Neuronal stem cell (in vitro differentiated cells): ENCODE results near the gene SFXN5.
"Not testable (repeated sequence)": the region's sequence is repeated elsewhere in the genome, so short reads cannot be mapped to it uniquely, and the experiment has no call there.

Source experiments
- DNase-seq: peaks from one replicate; pipeline ENCODE4 v3.0.0-alpha.2; 2013; ENCODE audit warnings: low spot score
- H2AFZ ChIP-seq: one replicate; pipeline ENCODE4 v1.6.1; 2013; ENCODE audit warnings: mild to moderate bottlenecking, low read length, inconsistent platforms
- H2AK5ac ChIP-seq: 2 replicates; pipeline ENCODE4 v1.6.1; 2013; ENCODE audit warnings: low read depth, mild to moderate bottlenecking, inconsistent platforms, low read length, moderate library complexity, mixed read lengths
- H2BK120ac ChIP-seq: 2 replicates; pipeline ENCODE4 v1.6.1; 2013; ENCODE audit warnings: low read depth, mild to moderate bottlenecking, inconsistent platforms, low read length, moderate library complexity, mixed read lengths
- H2BK12ac ChIP-seq: one replicate; pipeline ENCODE4 v1.6.1; 2013; ENCODE audit warnings: low read length, inconsistent platforms
- H2BK15ac ChIP-seq: 2 replicates; pipeline ENCODE4 v1.6.1; 2013; ENCODE audit warnings: mild to moderate bottlenecking, low read length, inconsistent platforms, mixed read lengths
- H2BK5ac ChIP-seq: one replicate; pipeline ENCODE4 v1.6.1; 2013; ENCODE audit warnings: inconsistent platforms, mild to moderate bottlenecking, low read length, moderate library complexity
- H3K14ac ChIP-seq: one replicate; pipeline ENCODE4 v1.6.1; 2013; ENCODE audit warnings: low read length, inconsistent platforms
- H3K18ac ChIP-seq: 2 replicates; pipeline ENCODE4 v1.6.1; 2013; ENCODE audit warnings: low read length, inconsistent platforms
- H3K23ac ChIP-seq: 2 replicates; pipeline ENCODE4 v1.6.1; 2013; ENCODE audit warnings: low read depth, mild to moderate bottlenecking, mixed read lengths, low read length, inconsistent platforms; ENCODE audit not compliant: poor library complexity
- H3K27ac ChIP-seq: replicated peaks from 3 replicates; pipeline ENCODE4 v1.5.1; 2013; ENCODE audit warnings: low read length, inconsistent platforms
- H3K27me3 ChIP-seq, 3 experiments: 2 replicates each; pipeline ENCODE4 v1.6.1; 2013; ENCODE audit warnings: low read length in 3 of 3, mild to moderate bottlenecking in 2 of 3, inconsistent platforms in 1 of 3, low read depth in 1 of 3, mixed read lengths in 1 of 3, moderate library complexity in 1 of 3; ENCODE audit not compliant: control insufficient read depth in 3 of 3, insufficient read depth in 3 of 3
- H3K36me3 ChIP-seq, 2 donors: replicated peaks in 1 of 2; 2 replicates each; pipeline ENCODE4 v1.6.1; 2013; ENCODE audit warnings: low read length in 2 of 2; ENCODE audit not compliant: control insufficient read depth in 2 of 2, insufficient read depth in 2 of 2
- H3K4ac ChIP-seq: 2 replicates; pipeline ENCODE4 v1.6.1; 2013; ENCODE audit warnings: inconsistent platforms, mild to moderate bottlenecking, low read length, moderate library complexity
- H3K4me1 ChIP-seq, 2 donors: 1 replicate in 1 of 2; 2 replicates in 1 of 2; pipeline ENCODE4 v1.6.1; 2013; ENCODE audit warnings: low read length in 2 of 2, low read depth in 1 of 2; ENCODE audit not compliant: control insufficient read depth in 2 of 2, insufficient read depth in 1 of 2
- H3K4me2 ChIP-seq: one replicate; pipeline ENCODE4 v1.6.1; 2013; ENCODE audit warnings: mild to moderate bottlenecking, low read length, inconsistent platforms; ENCODE audit not compliant: insufficient read depth, poor library complexity, severe bottlenecking
- H3K4me3 ChIP-seq, 2 donors: 2 replicates each; pipeline ENCODE4 v1.5.1; 2013; ENCODE audit warnings: low read length in 2 of 2, mild to moderate bottlenecking in 2 of 2, inconsistent platforms in 1 of 2, moderate library complexity in 1 of 2
- H3K79me1 ChIP-seq: one replicate; pipeline ENCODE4 v1.6.1; 2013; ENCODE audit warnings: low read depth, mild to moderate bottlenecking, inconsistent platforms, low read length, moderate library complexity
- H3K9ac ChIP-seq: one replicate; pipeline ENCODE4 v1.6.1; 2013; ENCODE audit warnings: mild to moderate bottlenecking, low read depth, low read length, inconsistent platforms; ENCODE audit not compliant: poor library complexity
- H3K9me3 ChIP-seq, 2 donors: replicated peaks in 1 of 2; 2 replicates each; pipeline versions ENCODE3 to v1.6.1; 2013; ENCODE audit warnings: low read length in 2 of 2, mild to moderate bottlenecking in 2 of 2, inconsistent platforms in 1 of 2, low read depth in 1 of 2, mixed read lengths in 1 of 2, moderate library complexity in 1 of 2; ENCODE audit not compliant: control insufficient read depth in 2 of 2, insufficient read depth in 1 of 2
- H4K8ac ChIP-seq: one replicate; pipeline ENCODE4 v1.6.1; 2013; ENCODE audit warnings: low read depth, mild to moderate bottlenecking, inconsistent platforms, low read length, moderate library complexity
- H4K91ac ChIP-seq: one replicate; pipeline ENCODE4 v1.6.1; 2013; ENCODE audit warnings: low read length, low read depth, mild to moderate bottlenecking, inconsistent platforms; ENCODE audit not compliant: poor library complexity
- WGBS, 2 donors: extraction: QIAGEN DNeasy Blood & Tissue Kit; methylation state at CpG; one replicate each; pipeline ENCODE4 v1.1.7; 2013; ENCODE audit warnings: missing lambda C conversion rate in 2 of 2, mixed read lengths in 1 of 2; ENCODE audit not compliant: insufficient read length in 2 of 2, insufficient replicate concordance in 1 of 2; ENCODE audit errors: extremely low coverage in 2 of 2; 5-methylcytosine and 5-hydroxymethylcytosine counted together

The SFXN5 gene

DNA sequence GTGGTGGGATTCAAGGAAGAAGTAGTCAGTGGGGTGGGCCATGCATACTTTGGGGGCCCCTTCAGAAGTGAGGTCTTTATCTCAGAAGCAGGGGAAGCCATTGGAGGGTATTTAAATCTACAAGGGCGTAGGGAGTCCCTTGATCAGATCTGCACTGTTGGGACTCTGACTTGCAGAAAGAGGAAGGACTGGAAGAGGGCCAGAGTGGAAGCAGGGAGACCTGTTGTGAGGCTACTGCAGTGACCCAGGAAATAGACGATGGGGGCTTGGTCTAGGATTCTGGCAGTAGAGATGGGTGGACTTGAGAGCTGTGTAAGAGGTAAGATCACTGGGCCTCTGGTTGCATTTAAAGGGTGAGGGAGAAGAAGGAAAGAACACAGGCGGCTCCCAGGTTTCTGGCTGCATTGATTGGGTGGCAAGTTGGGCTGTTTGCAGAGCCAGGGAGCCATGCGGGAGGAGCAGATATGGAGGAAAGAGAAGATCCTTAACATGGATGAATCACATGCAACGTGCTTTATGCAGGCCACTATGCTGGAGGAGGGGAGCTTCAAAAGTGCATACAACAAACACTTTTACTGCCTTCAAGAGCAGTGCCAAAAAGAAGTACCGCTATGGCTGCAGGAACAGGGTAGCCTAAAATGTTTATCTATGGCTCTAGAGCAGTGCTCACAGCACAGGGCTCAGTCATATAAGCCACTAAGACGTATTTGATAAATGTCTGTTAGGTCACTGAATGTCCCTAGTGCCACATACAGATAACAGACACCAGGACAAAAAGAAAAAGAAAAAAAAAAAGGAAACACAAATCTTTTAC is 2.3 kb downstream of the SFXN5 start:
- Histone ChIP-seq H2BK12ac (no peak overlapping the region), H3K18ac (no peak overlapping the region), H3K9me3 (no peaks in the 10 kb centered on the region), H3K14ac (no peak overlapping the region), H3K27me3 (peaks cover 0 to 24% (median 0%) of the 10 kb centered on the region in 3 experiments), H2BK15ac (no peak overlapping the region), H3K4me2 (no peak overlapping the region), H4K91ac (no peak overlapping the region), H3K4ac (no peak overlapping the region), H3K23ac (no peak overlapping the region), H4K8ac (no peak overlapping the region), H2BK5ac (no peak overlapping the region), H3K4me1 (peaks cover 7 to 14% of the 10 kb centered on the region in 2 donors), H3K36me3 (peaks cover 0 to 3% of the 10 kb centered on the region in 2 donors), H3K27ac (no peak overlapping the region), H2BK120ac (no peak overlapping the region), H3K79me1 (no peaks in the 10 kb centered on the region), H2AK5ac (no peak overlapping the region), H2AFZ (no peak overlapping the region), H3K9ac (no peak overlapping the region), H3K4me3 (peak overlapping the region in 1 of 2 donors; percentile 77)
- WGBS, 2 donors, result no CpG with 5 or more reads among the region's 7 CpGs
- no peak for DNase-seq

- no peak overlapping the region for H4K8ac ChIP-seq
- H3K23ac ChIP-seq, result no peak overlapping the region
- no peak overlapping the region for H3K4me2 ChIP-seq
- H2AK5ac ChIP-seq, result no peak overlapping the region
- no peak overlapping the region for H2BK15ac ChIP-seq
- WGBS, 2 donors, result no CpG with 5 or more reads among the region's 2 CpGs
- peaks cover 0 to 3% of the 10 kb centered on the region in 2 donors for H3K36me3 ChIP-seq
- H3K4me1 ChIP-seq, result peaks cover 15 to 20% of the 10 kb centered on the region in 2 donors
- no peak overlapping the region for H3K18ac ChIP-seq
- no peak overlapping the region for H3K4me3 ChIP-seq
- H2BK5ac ChIP-seq, result no peak overlapping the region
- no peak overlapping the region for H3K14ac ChIP-seq
- peaks cover 0 to 24% (median 0%) of the 10 kb centered on the region in 3 experiments for H3K27me3 ChIP-seq
- H4K91ac ChIP-seq, result no peak overlapping the region
- no peak overlapping the region for H2BK120ac ChIP-seq
- H3K27ac ChIP-seq, result no peak overlapping the region
- H2BK12ac ChIP-seq, result no peak overlapping the region
- no peak overlapping the region for H3K9ac ChIP-seq
- H3K9me3 ChIP-seq, result no peaks in the 10 kb centered on the region
- no peak for DNase-seq
- H3K4ac ChIP-seq, result no peak overlapping the region
- no peaks in the 10 kb centered on the region for H3K79me1 ChIP-seq
- no peak overlapping the region for H2AFZ ChIP-seq
Measured at GRCh38 chr2:73068147-73068546, 3.4 kb downstream of the SFXN5 start.

- Histone ChIP-seq H3K9me3 (no peaks in the 10 kb centered on the region), H4K91ac (no peak overlapping the region), H2BK15ac (no peak overlapping the region), H2AFZ (no peak overlapping the region), H3K9ac (no peak overlapping the region), H3K27me3 (peaks cover 0 to 21% (median 0%) of the 10 kb centered on the region in 3 experiments), H3K14ac (no peak overlapping the region), H3K18ac (no peak overlapping the region), H3K36me3 (peaks cover 0 to 5% of the 10 kb centered on the region in 2 donors), H3K4me1 (peaks cover 13 to 20% of the 10 kb centered on the region in 2 donors), H2BK12ac (no peak overlapping the region), H2BK120ac (no peak overlapping the region), H3K23ac (no peak overlapping the region), H3K4me3 (no peak overlapping the region), H3K27ac (no peak overlapping the region), H3K79me1 (no peaks in the 10 kb centered on the region), H2BK5ac (no peak overlapping the region), H4K8ac (no peak overlapping the region), H2AK5ac (no peak overlapping the region), H3K4ac (no peak overlapping the region), H3K4me2 (no peak overlapping the region)
- no CpG with 5 or more reads among the region's 2 CpGs for WGBS, 2 donors
- no peak for DNase-seq
Measured at GRCh38 chr2:73067043-73067442, 4.5 kb downstream of the SFXN5 start.

GRCh38 chr2:73065070-73065469 is 6.4 kb downstream of the SFXN5 start:
- not testable (repeated sequence) for H2BK120ac ChIP-seq, H3K4ac ChIP-seq, H3K27ac ChIP-seq, DNase-seq, H3K36me3 ChIP-seq, H3K4me2 ChIP-seq, H2AK5ac ChIP-seq, H2BK5ac ChIP-seq, H2BK15ac ChIP-seq, H3K79me1 ChIP-seq, H3K18ac ChIP-seq, H3K23ac ChIP-seq, H2BK12ac ChIP-seq, H3K9ac ChIP-seq, H2AFZ ChIP-seq, H3K14ac ChIP-seq, H3K9me3 ChIP-seq, H3K4me3 ChIP-seq, H4K91ac ChIP-seq, H4K8ac ChIP-seq
- WGBS, 2 donors, result no CpG with 5 or more reads among the region's 5 CpGs
- peaks cover 0 to 13% (median 0%) of the 10 kb centered on the region in 3 experiments for H3K27me3 ChIP-seq
- peaks cover 9 to 17% of the 10 kb centered on the region in 2 donors for H3K4me1 ChIP-seq
